ENCODE data around the gene BCL11A. TPM values are rescaled to one million over a fixed set of nuclear protein-coding genes. Genes with fewer than 3 reads are reported as not detected.

BCL11A gene
- total RNA-seq, 3 donors from 2014 or later (not counting 1 experiment from before 2014, with no cell fraction given), result 2.6 to 3.5 (median 3.0) TPM

DNA sequence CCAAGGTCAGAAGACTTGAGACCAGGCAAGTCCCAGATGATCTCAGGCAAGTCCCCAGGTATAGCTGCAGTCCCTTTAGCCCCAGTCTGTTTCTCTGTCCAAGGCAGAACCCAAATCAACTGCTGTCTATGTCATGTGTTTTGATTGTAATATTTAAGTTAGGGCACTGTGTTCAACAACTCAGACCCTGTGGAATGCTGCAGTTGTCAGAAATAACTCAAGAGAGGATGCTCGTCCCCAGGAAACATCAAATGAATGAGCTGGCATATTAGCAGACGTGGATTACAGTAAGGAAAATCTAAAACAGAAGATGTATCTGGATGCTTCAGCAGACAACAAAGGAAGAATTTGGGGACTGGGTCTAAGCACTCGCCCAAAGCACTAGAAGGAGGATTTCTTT lies 70.1 kb downstream of the BCL11A start:
- peaks cover 2% of the 10 kb centered on the region for H3K27me3 ChIP-seq (ENCODE audit: control insufficient read depth, insufficient read depth, low read length)
- H3K27ac Mint-ChIP-seq, result no peak overlapping the region
- H3K27ac ChIP-seq (ENCODE audit: low read length), result peak overlapping the region; percentile 63
- WGBS (ENCODE audit: insufficient coverage), result 80% methylated on average over 3 of the region's 3 CpGs
- no peaks in the 10 kb centered on the region for H3K9me3 ChIP-seq (ENCODE audit: control insufficient read depth, insufficient read depth, low read length)
- H3K4me3 ChIP-seq (ENCODE audit: low read length), result no peak overlapping the region
- H3K36me3 Mint-ChIP-seq, result no peaks in the 10 kb centered on the region
- DNase-seq (no peak), ATAC-seq (no peak)
- H3K9me3 Mint-ChIP-seq, result no peaks in the 10 kb centered on the region
- TF ChIP-seq, protein P1, sequence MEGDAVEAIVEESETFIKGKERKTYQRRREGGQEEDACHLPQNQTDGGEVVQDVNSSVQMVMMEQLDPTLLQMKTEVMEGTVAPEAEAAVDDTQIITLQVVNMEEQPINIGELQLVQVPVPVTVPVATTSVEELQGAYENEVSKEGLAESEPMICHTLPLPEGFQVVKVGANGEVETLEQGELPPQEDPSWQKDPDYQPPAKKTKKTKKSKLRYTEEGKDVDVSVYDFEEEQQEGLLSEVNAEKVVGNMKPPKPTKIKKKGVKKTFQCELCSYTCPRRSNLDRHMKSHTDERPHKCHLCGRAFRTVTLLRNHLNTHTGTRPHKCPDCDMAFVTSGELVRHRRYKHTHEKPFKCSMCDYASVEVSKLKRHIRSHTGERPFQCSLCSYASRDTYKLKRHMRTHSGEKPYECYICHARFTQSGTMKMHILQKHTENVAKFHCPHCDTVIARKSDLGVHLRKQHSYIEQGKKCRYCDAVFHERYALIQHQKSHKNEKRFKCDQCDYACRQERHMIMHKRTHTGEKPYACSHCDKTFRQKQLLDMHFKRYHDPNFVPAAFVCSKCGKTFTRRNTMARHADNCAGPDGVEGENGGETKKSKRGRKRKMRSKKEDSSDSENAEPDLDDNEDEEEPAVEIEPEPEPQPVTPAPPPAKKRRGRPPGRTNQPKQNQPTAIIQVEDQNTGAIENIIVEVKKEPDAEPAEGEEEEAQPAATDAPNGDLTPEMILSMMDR (IDR thresholded peaks at IDR 0.05), result no peak
- no peak overlapping the region for H3K4me3 Mint-ChIP-seq
- peaks cover 42% of the 10 kb centered on the region for H3K4me1 ChIP-seq (ENCODE audit: control insufficient read depth, insufficient read depth, low read length)
- intact Hi-C loops (cut with micrococcal nuclease), result no loop called here
- peaks cover 45% of the 10 kb centered on the region in 2 donors for H3K4me1 Mint-ChIP-seq
- peaks cover 19 to 36% of the 10 kb centered on the region in 2 donors for H3K27me3 Mint-ChIP-seq (ENCODE audit: low read depth in 2 of 2)
- H3K36me3 ChIP-seq (ENCODE audit: control insufficient read depth, insufficient read depth, low read length), result no peaks in the 10 kb centered on the region

DNA sequence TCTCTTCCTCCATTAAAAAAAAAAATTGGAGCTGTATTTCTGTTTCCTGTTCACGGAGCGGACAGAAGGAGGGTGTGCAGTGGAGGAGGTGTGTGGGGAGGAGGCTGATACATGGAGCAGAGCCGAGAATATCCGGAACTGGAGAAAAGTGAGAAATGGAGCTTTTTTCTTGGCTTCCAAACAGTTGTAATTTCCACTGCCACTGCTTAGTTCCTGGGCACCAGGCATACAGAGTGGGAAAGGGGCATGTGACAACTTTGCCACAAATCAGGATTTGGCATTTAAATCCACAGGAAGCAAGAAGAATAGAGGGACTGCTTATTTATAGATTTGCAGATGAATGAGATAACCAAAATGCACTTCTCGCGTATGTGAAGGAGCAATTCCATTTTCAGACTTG lies 71.2 kb downstream of the BCL11A start:
- Mint-ChIP-seq H3K9me3 (no peaks in the 10 kb centered on the region), H3K27ac (peak overlapping the region in 1 of 2 donors; percentile 73), H3K4me1 (peaks cover 45% of the 10 kb centered on the region in 2 donors), H3K36me3 (no peaks in the 10 kb centered on the region), H3K27me3 (ENCODE audit: low read depth in 2 of 2) (peaks cover 19 to 36% of the 10 kb centered on the region in 2 donors), H3K4me3 (peak overlapping the region; percentile 80)
- Histone ChIP-seq H3K9me3 (ENCODE audit: control insufficient read depth, insufficient read depth, low read length) (no peaks in the 10 kb centered on the region), H3K36me3 (ENCODE audit: control insufficient read depth, insufficient read depth, low read length) (no peaks in the 10 kb centered on the region), H3K4me1 (ENCODE audit: control insufficient read depth, insufficient read depth, low read length) (peaks cover 42% of the 10 kb centered on the region), H3K27me3 (ENCODE audit: control insufficient read depth, insufficient read depth, low read length) (peaks cover 2% of the 10 kb centered on the region), H3K27ac (ENCODE audit: low read length) (peak overlapping the region; percentile 23), H3K4me3 (ENCODE audit: low read length) (no peak overlapping the region)
- DNase-seq (no peak), ATAC-seq (no peak)
- WGBS (ENCODE audit: insufficient coverage), result 41% methylated on average over 6 of the region's 6 CpGs
- intact Hi-C loops (cut with micrococcal nuclease), result no loop called here
- TF ChIP-seq, protein P1 (IDR thresholded peaks at IDR 0.05), result no peak

DNA sequence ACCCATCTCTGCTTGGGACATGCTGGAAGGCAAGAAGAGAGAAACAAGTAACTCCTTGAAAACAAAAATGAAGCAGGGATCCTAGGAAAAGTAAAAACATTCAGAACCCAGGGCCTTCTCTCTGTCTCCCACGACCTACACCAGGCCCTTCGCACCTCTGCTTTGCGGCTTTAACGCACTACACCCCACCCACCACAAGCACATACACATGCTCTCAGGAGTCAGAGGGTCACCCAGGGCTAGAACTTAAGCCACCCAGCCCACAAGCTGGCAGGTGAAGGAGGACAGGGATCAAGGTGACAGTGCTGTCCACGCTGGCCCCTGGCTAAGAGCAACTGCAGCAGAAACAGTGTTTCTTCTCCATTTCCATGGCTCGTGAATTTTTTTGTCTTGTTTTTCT lies 72.2 kb downstream of the BCL11A start:
- Mint-ChIP-seq H3K9me3 (no peaks in the 10 kb centered on the region), H3K4me3 (peak overlapping the region; percentile 80), H3K4me1 (peaks cover 45% of the 10 kb centered on the region in 2 donors), H3K27me3 (ENCODE audit: low read depth in 2 of 2) (peaks cover 19 to 36% of the 10 kb centered on the region in 2 donors), H3K36me3 (no peaks in the 10 kb centered on the region), H3K27ac (peak overlapping the region in 1 of 2 donors; percentile 73)
- no peaks in the 10 kb centered on the region for H3K36me3 ChIP-seq (ENCODE audit: control insufficient read depth, insufficient read depth, low read length)
- H3K4me3 ChIP-seq (ENCODE audit: low read length), result no peak overlapping the region
- H3K4me1 ChIP-seq (ENCODE audit: control insufficient read depth, insufficient read depth, low read length), result peaks cover 42% of the 10 kb centered on the region
- DNase-seq, result no peak
- peaks cover 2% of the 10 kb centered on the region for H3K27me3 ChIP-seq (ENCODE audit: control insufficient read depth, insufficient read depth, low read length)
- intact Hi-C loops (cut with micrococcal nuclease), result no loop called here
- H3K27ac ChIP-seq (ENCODE audit: low read length), result no peak overlapping the region
- TF ChIP-seq, protein P1 (IDR thresholded peaks at IDR 0.05), result no peak
- ATAC-seq, result peak in 1 of 3 donors; percentile 80
- 31% methylated on average over 6 of the region's 6 CpGs for WGBS (ENCODE audit: insufficient coverage)
- no peaks in the 10 kb centered on the region for H3K9me3 ChIP-seq (ENCODE audit: control insufficient read depth, insufficient read depth, low read length)
